Loucy (cell line): ENCODE results near the gene RGS19.

ENCODE experiments used
- H2AFZ ChIP-seq: fragments of 200-600 bp; sonication (generic); 2 replicates; pipeline ENCODE4 v1.6.0; 2016; ENCODE audit warnings: antibody characterized with exemption, mild to moderate bottlenecking, low read length, moderate library complexity
- H3F3A ChIP-seq: fragments of 200-600 bp; 2 replicates; pipeline ENCODE4 v1.6.0; 2016; ENCODE audit warnings: antibody characterized with exemption, low read depth, mild to moderate bottlenecking
- H3K27me3 ChIP-seq: fragments of 200-600 bp; sonication (generic); 2 replicates; pipeline ENCODE4 v1.6.1; 2014; ENCODE audit warnings: low read length, mild to moderate bottlenecking; ENCODE audit not compliant: insufficient read depth, poor library complexity, severe bottlenecking
- H3K36me3 ChIP-seq: fragments of 200-600 bp; sonication (generic); 2 replicates; pipeline ENCODE4 v1.6.1; 2016; ENCODE audit warnings: low read length; ENCODE audit not compliant: insufficient read depth
- H3K4me1 ChIP-seq: fragments of 200-600 bp; sonication (generic); 2 replicates; pipeline ENCODE4 v1.5.1; 2014; ENCODE audit warnings: low read length, mild to moderate bottlenecking; ENCODE audit not compliant: insufficient read depth, poor library complexity, severe bottlenecking
- H3K4me2 ChIP-seq: fragments of 200-600 bp; sonication (generic); 2 replicates; pipeline ENCODE4 v1.6.0; 2014; ENCODE audit warnings: antibody characterized with exemption, low read length, low read depth, mild to moderate bottlenecking; ENCODE audit not compliant: poor library complexity, severe bottlenecking
- H3K4me3 ChIP-seq: fragments of 200-600 bp; sonication (generic); 2 replicates; pipeline ENCODE4 v1.5.1; 2014; ENCODE audit warnings: low read length, mild to moderate bottlenecking, mixed read lengths; ENCODE audit not compliant: poor library complexity, severe bottlenecking
- H3K79me2 ChIP-seq: fragments of 200-600 bp; sonication (generic); 2 replicates; pipeline ENCODE4 v1.6.1; 2014; ENCODE audit warnings: low read length; ENCODE audit not compliant: insufficient read depth
- H3K9ac ChIP-seq: fragments of 200-600 bp; sonication (generic); 2 replicates; pipeline ENCODE4 v1.6.0; 2014; ENCODE audit warnings: mild to moderate bottlenecking, low read depth, low read length, moderate library complexity; ENCODE audit not compliant: poor library complexity, severe bottlenecking
- H3K9me2 ChIP-seq: fragments of 200-600 bp; sonication (generic); replicated peaks from 2 replicates; pipeline ENCODE4 v1.6.1; 2016; ENCODE audit warnings: low read depth, low read length, mixed read lengths
- H3K9me3 ChIP-seq: fragments of 200-600 bp; sonication (generic); 2 replicates; pipeline ENCODE4 v1.6.1; 2014; ENCODE audit warnings: mild to moderate bottlenecking, antibody characterized with exemption, low read length, low read depth; ENCODE audit not compliant: insufficient read depth
- H4K20me1 ChIP-seq: fragments of 200-600 bp; sonication (generic); 2 replicates; pipeline ENCODE4 v1.6.0; 2014; ENCODE audit warnings: antibody characterized with exemption, low read length, mild to moderate bottlenecking; ENCODE audit not compliant: insufficient read depth, poor library complexity, severe bottlenecking
- CTCF ChIP-seq: fragments of 200-600 bp; sonication (generic); conservative IDR thresholded peaks from 2 replicates; pipeline ENCODE4 v1.5.1; 2014; ENCODE audit warnings: mild to moderate bottlenecking, antibody characterized with exemption, low read length
- EZH2phosphoT487 ChIP-seq: fragments of 200-600 bp; IDR thresholded peaks from 2 replicates; pipeline ENCODE4 v1.6.1; 2018; ENCODE audit warnings: antibody characterized with exemption, mild to moderate bottlenecking, moderate library complexity, borderline replicate concordance

The RGS19 gene

GRCh38 chr20:64112691-64113443 is 33.5 kb upstream of the RGS19 start:
- TF ChIP-seq CTCF (no peak), EZH2phosphoT487 (no peak)
- H3K79me2 ChIP-seq: no peaks in the 10 kb centered on the region
- no peaks in the 10 kb centered on the region for H3K9me2 ChIP-seq
- H4K20me1 ChIP-seq: no peaks in the 10 kb centered on the region
- no peaks in the 10 kb centered on the region for H3F3A ChIP-seq
- no peak overlapping the region for H2AFZ ChIP-seq
- no peaks in the 10 kb centered on the region for H3K36me3 ChIP-seq
- H3K4me2 ChIP-seq: no peak overlapping the region
- H3K27me3 ChIP-seq: no peaks in the 10 kb centered on the region
- H3K4me3 ChIP-seq: no peak overlapping the region
- no peak overlapping the region for H3K9ac ChIP-seq
- peaks cover 3% of the 10 kb centered on the region for H3K4me1 ChIP-seq
- H3K9me3 ChIP-seq: no peaks in the 10 kb centered on the region

GRCh38 chr20:64111841-64112641 is 32.7 kb upstream of the RGS19 start:
- Histone ChIP-seq H3K9me3 (no peaks in the 10 kb centered on the region), H4K20me1 (no peaks in the 10 kb centered on the region), H3K9me2 (no peaks in the 10 kb centered on the region), H2AFZ (no peak overlapping the region), H3K4me3 (no peak overlapping the region), H3K4me2 (no peak overlapping the region), H3K4me1 (peaks cover 3% of the 10 kb centered on the region), H3K36me3 (no peaks in the 10 kb centered on the region), H3K27me3 (no peaks in the 10 kb centered on the region), H3F3A (no peaks in the 10 kb centered on the region), H3K9ac (no peak overlapping the region), H3K79me2 (no peaks in the 10 kb centered on the region)
- no peak for TF ChIP-seq CTCF

GRCh38 chr20:64110411-64111068 is 31.2 kb upstream of the RGS19 start:
- H3K9ac ChIP-seq: no peak overlapping the region
- TF ChIP-seq EZH2phosphoT487: no peak
- no peaks in the 10 kb centered on the region for H3K36me3 ChIP-seq
- H3K9me3 ChIP-seq: no peaks in the 10 kb centered on the region
- H3F3A ChIP-seq: no peaks in the 10 kb centered on the region
- H2AFZ ChIP-seq: no peak overlapping the region
- H3K4me1 ChIP-seq: peaks cover 3% of the 10 kb centered on the region
- H3K79me2 ChIP-seq: no peaks in the 10 kb centered on the region
- H4K20me1 ChIP-seq: no peaks in the 10 kb centered on the region
- no peak overlapping the region for H3K4me3 ChIP-seq
- H3K27me3 ChIP-seq: no peaks in the 10 kb centered on the region
- H3K9me2 ChIP-seq: no peaks in the 10 kb centered on the region
- no peak overlapping the region for H3K4me2 ChIP-seq
